Fibroblast of lung (primary cell): ENCODE measurements around the gene DISP2.

Experiments
- CTCF ChIP-seq, 2 donors: IDR thresholded peaks in 1 of 2; conservative IDR thresholded peaks in 1 of 2; 1 replicate in 1 of 2; 2 replicates in 1 of 2; pipeline ENCODE4 v1.5.1; 2011 to 2012; ENCODE audit warnings: low read length in 2 of 2, control low read depth in 1 of 2, inconsistent platforms in 1 of 2, low read depth in 1 of 2, mild to moderate bottlenecking in 1 of 2
- EZH2 ChIP-seq: IDR thresholded peaks from 2 replicates; pipeline ENCODE4 v1.5.1; 2012; ENCODE audit warnings: low read length, control low read depth, mild to moderate bottlenecking; ENCODE audit errors: missing control alignments

GRCh38 chr15:40388941-40389823 lies 31.2 kb downstream of the DISP2 start:
- no peak for TF ChIP-seq CTCF (conservative IDR thresholded peaks at IDR 0.05 in 1 of 2, IDR thresholded peaks at IDR 0.05 in 1 of 2; ENCODE audit: low read depth in 1 of 2, low read length in 2 of 2)
- TF ChIP-seq EZH2, result no peak
